Ovary (tissue), 9 donors: ENCODE results near the gene BTG2. TPM values are rescaled to one million over a fixed set of nuclear protein-coding genes. Genes with fewer than 3 reads are reported as not detected.
A peak's percentile ranks its signal among the peaks of the same experiment; 100 is the strongest.
"Not testable (repeated sequence)": the region's sequence is repeated elsewhere in the genome, so short reads cannot be mapped to it uniquely, and the experiment has no call there.

Experiments
- DNase-seq, 5 donors: peaks; one replicate each; pipeline ENCODE4 v3.0.0-alpha.2; 2019 to 2020
- H3K27ac ChIP-seq, 2 donors: fragments of 200-600 bp; one replicate each; pipeline versions ENCODE4 v1.5.1 to v1.8.0; 2019 to 2022
- H3K27me3 ChIP-seq: fragments of 200-600 bp; one replicate; pipeline ENCODE4 v1.8.0; 2022
- H3K36me3 ChIP-seq: fragments of 200-600 bp; sonication (generic); one replicate; pipeline ENCODE4 v1.5.1; 2019
- H3K4me1 ChIP-seq: one replicate; pipeline ENCODE4 v1.8.1; 2013; ENCODE audit warnings: mild to moderate bottlenecking, moderate library complexity; ENCODE audit not compliant: insufficient read depth
- H3K4me3 ChIP-seq: fragments of 200-600 bp; sonication (generic); one replicate; pipeline ENCODE4 v1.5.1; 2017
- H3K9me3 ChIP-seq, 2 donors: fragments of 200-600 bp in 1 of 2; sonication (generic) in 1 of 2; one replicate each; pipeline versions ENCODE4 v1.5.1 to v1.8.1; 2013 to 2019; ENCODE audit warnings: mild to moderate bottlenecking in 1 of 2, moderate library complexity in 1 of 2
- EP300 ChIP-seq: sonication (generic); formaldehyde crosslinking; IDR thresholded peaks from one replicate; pipeline ENCODE4 v1.6.1; 2017; ENCODE audit warnings: antibody characterized with exemption
- POLR2A ChIP-seq: fragments of 450-650 bp; IDR thresholded peaks from one replicate; pipeline ENCODE4 v1.6.1; 2017; ENCODE audit warnings: antibody characterized with exemption, mild to moderate bottlenecking, moderate library complexity
- WGBS, 3 donors: extraction: QIAGEN DNeasy Blood & Tissue Kit in 1 of 3; methylation state at CpG; one replicate each; pipeline versions ENCODE4 v1.1.5 to v1.1.7; 2013 to 2017; 5-methylcytosine and 5-hydroxymethylcytosine counted together
- intact Hi-C, 4 donors: fragments of 100-400 bp; cut with DNase I; formaldehyde crosslinking; loops; one replicate each; pipeline versions ENCODE4 v1.11.0 to v1.15.1; 2022 to 2023
- polyA plus RNA-seq, 2 donors: library from polyadenylated mRNA; stranded (reverse); fragments of 200-250 nt in 1 of 2; fragments of 350-450 nt in 1 of 2; fragmentation: Illumina TruSeq in 1 of 2; extraction: RNeasy Lipid Tissue Mini Kit (QIAGEN cat#74804) in 1 of 2; gene quantifications; one replicate each; pipeline ENCODE4 v1.2.3, GENCODE V29; 2013 to 2014
- total RNA-seq, 7 donors: library from RNA; depleted of rRNA in 2 of 7; stranded (reverse); fragments of >200 nt in 2 of 7; fragmentation: NEBNext Ultra II Directional in 3 of 7; extraction: Animal tissue kit (Norgen Biotek cat#: 25700) in 3 of 7; gene quantifications; one replicate each; pipeline versions ENCODE4 v1.1.0 to v1.2.4, GENCODE V29; 2016 to 2023
- TF ChIP-seq, protein P1 (sequence below), 3 donors: fragments of 450-650 bp in 2 of 3; fragments of 200-600 bp in 1 of 3; IDR thresholded peaks; one replicate each; pipeline versions ENCODE4 v1.5.1 to v1.8.0; 2016 to 2022; ENCODE audit warnings: antibody characterized with exemption in 3 of 3, mild to moderate bottlenecking in 1 of 3
- donor health status: DM: no; HTN: no; CAD: no; lungs with moderate emphysema.
- donor health status: DM: no; HTN: no; CAD: no.
- donor health status: Bipolar disorder and iron deficiency.
- donor health status: DM: yes; HTN: yes; CAD: no.
- donor health status: DM: no; HTN: no; CAD: no.
- donor health status: DM: yes; HTN: yes; CAD: no.

Gene BTG2
- total and polyA plus RNA-seq, 9 donors = 113 to 395 (median 202) TPM

GRCh38 chr1:203311368-203312301 lies 6.3 kb downstream of the BTG2 start:
- no peak for TF ChIP-seq POLR2A
- TF ChIP-seq, protein P1, sequence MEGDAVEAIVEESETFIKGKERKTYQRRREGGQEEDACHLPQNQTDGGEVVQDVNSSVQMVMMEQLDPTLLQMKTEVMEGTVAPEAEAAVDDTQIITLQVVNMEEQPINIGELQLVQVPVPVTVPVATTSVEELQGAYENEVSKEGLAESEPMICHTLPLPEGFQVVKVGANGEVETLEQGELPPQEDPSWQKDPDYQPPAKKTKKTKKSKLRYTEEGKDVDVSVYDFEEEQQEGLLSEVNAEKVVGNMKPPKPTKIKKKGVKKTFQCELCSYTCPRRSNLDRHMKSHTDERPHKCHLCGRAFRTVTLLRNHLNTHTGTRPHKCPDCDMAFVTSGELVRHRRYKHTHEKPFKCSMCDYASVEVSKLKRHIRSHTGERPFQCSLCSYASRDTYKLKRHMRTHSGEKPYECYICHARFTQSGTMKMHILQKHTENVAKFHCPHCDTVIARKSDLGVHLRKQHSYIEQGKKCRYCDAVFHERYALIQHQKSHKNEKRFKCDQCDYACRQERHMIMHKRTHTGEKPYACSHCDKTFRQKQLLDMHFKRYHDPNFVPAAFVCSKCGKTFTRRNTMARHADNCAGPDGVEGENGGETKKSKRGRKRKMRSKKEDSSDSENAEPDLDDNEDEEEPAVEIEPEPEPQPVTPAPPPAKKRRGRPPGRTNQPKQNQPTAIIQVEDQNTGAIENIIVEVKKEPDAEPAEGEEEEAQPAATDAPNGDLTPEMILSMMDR (IDR thresholded peaks at IDR 0.05) = no peak
- no peak for TF ChIP-seq EP300

DNA sequence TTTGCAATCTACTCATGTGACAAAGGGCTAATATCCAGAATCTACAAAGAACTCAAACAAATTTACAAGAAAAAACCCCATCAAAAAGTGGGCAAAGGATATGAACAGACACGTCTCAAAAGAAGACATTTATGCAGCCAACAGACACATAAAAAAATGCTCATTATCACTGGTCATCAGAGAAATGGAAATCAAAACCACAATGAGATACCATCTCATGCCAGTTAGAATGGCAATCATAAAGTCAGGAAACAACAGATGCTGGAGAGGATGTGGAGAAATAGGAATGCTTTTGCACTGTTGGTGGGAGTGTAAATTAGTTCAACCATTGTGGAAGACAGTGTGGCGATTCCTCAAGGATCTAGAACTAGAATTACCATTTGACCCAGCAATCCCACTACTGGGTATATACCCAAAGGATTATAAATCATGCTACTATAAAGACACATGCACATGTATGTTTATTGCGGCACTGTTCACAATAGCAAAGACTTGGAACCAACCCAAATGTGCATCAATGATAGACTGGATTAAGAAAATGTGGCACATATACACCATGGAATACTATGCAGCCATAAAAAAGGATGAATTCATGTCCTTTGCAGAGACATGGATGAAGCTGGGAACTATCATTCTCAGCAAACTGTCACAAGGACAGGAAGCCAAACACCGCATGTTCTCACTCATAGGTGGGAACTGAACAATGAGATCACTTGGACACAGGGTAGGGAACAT lies 8.9 kb downstream of the BTG2 start:
- H3K4me3 ChIP-seq, H3K27me3 ChIP-seq, H3K27ac ChIP-seq, H3K9me3 ChIP-seq, DNase-seq, intact Hi-C loops, H3K36me3 ChIP-seq: not testable (repeated sequence)
- 91 to 95% (median 93%) methylated on average over 4 of the region's 4 CpGs for WGBS, 3 donors
- H3K4me1 ChIP-seq = peaks cover 16% of the 10 kb centered on the region

More at GRCh38 chr1:203311368-203312301, 6.3 kb downstream of the BTG2 start:
- intact Hi-C loops = no loop called here
- Histone ChIP-seq H3K9me3 (no peaks in the 10 kb centered on the region), H3K4me1 (peaks cover 20% of the 10 kb centered on the region), H3K27ac (no peak overlapping the region), H3K27me3 (no peaks in the 10 kb centered on the region), H3K36me3 (no peaks in the 10 kb centered on the region), H3K4me3 (no peak overlapping the region)
- 91 to 97% (median 91%) methylated on average over 3 of the region's 3 CpGs for WGBS, 3 donors
- DNase-seq = peak in 1 of 5 donors; percentile 14

- peaks cover 25% of the 10 kb centered on the region for H3K4me1 ChIP-seq
These were observed 11.3 kb downstream of the BTG2 start for GRCh38 chr1:203316626-203317093.

GRCh38 chr1:203317429-203318228 lies 12.3 kb downstream of the BTG2 start:
- intact Hi-C loops = no loop called here
- no peaks in the 10 kb centered on the region for H3K9me3 ChIP-seq
- no peak overlapping the region for H3K4me3 ChIP-seq
- TF ChIP-seq, protein P1 (IDR thresholded peaks at IDR 0.05) = no peak
- TF ChIP-seq POLR2A (no peak), EP300 (no peak)
- peak overlapping the region; percentile 6 to 61 for H3K27ac ChIP-seq
- H3K27me3 ChIP-seq = no peaks in the 10 kb centered on the region
- peak in 1 of 5 donors; percentile 14 for DNase-seq
- H3K36me3 ChIP-seq = no peaks in the 10 kb centered on the region
- WGBS, 3 donors = 81 to 85% (median 85%) methylated on average over 7 of the region's 7 CpGs
- H3K4me1 ChIP-seq = peaks cover 31% of the 10 kb centered on the region

More at GRCh38 chr1:203316626-203317093, 11.3 kb downstream of the BTG2 start:
- Histone ChIP-seq H3K27me3 (no peaks in the 10 kb centered on the region), H3K4me3 (no peak overlapping the region), H3K36me3 (no peaks in the 10 kb centered on the region), H3K27ac (peak overlapping the region in 1 of 2 donors; percentile 61), H3K9me3 (no peaks in the 10 kb centered on the region)
- intact Hi-C loops = no loop called here
- 22 to 31% (median 23%) methylated on average over 4 of the region's 4 CpGs for WGBS, 3 donors
- no peak for TF ChIP-seq POLR2A
- TF ChIP-seq, protein P1 (IDR thresholded peaks at IDR 0.05) = no peak
- TF ChIP-seq EP300 = no peak
- DNase-seq = peak in 2 of 5 donors; percentile 55 to 59
